Neuronal stem cell (in vitro differentiated cells): Measurements from ENCODE around the gene HOMER1.
"Not testable (repeated sequence)": the region's sequence is repeated elsewhere in the genome, so short reads cannot be mapped to it uniquely, and the experiment has no call there.

Experiments
- DNase-seq: peaks from one replicate; pipeline ENCODE4 v3.0.0-alpha.2; 2013; ENCODE audit warnings: low spot score
- H2AFZ ChIP-seq: one replicate; pipeline ENCODE4 v1.6.1; 2013; ENCODE audit warnings: mild to moderate bottlenecking, low read length, inconsistent platforms
- H2AK5ac ChIP-seq: 2 replicates; pipeline ENCODE4 v1.6.1; 2013; ENCODE audit warnings: low read depth, mild to moderate bottlenecking, inconsistent platforms, low read length, moderate library complexity, mixed read lengths
- H2BK120ac ChIP-seq: 2 replicates; pipeline ENCODE4 v1.6.1; 2013; ENCODE audit warnings: low read depth, mild to moderate bottlenecking, inconsistent platforms, low read length, moderate library complexity, mixed read lengths
- H2BK12ac ChIP-seq: one replicate; pipeline ENCODE4 v1.6.1; 2013; ENCODE audit warnings: low read length, inconsistent platforms
- H2BK15ac ChIP-seq: 2 replicates; pipeline ENCODE4 v1.6.1; 2013; ENCODE audit warnings: mild to moderate bottlenecking, low read length, inconsistent platforms, mixed read lengths
- H2BK5ac ChIP-seq: one replicate; pipeline ENCODE4 v1.6.1; 2013; ENCODE audit warnings: inconsistent platforms, mild to moderate bottlenecking, low read length, moderate library complexity
- H3K14ac ChIP-seq: one replicate; pipeline ENCODE4 v1.6.1; 2013; ENCODE audit warnings: low read length, inconsistent platforms
- H3K18ac ChIP-seq: 2 replicates; pipeline ENCODE4 v1.6.1; 2013; ENCODE audit warnings: low read length, inconsistent platforms
- H3K23ac ChIP-seq: 2 replicates; pipeline ENCODE4 v1.6.1; 2013; ENCODE audit warnings: low read depth, mild to moderate bottlenecking, mixed read lengths, low read length, inconsistent platforms; ENCODE audit not compliant: poor library complexity
- H3K27ac ChIP-seq: replicated peaks from 3 replicates; pipeline ENCODE4 v1.5.1; 2013; ENCODE audit warnings: low read length, inconsistent platforms
- H3K27me3 ChIP-seq, 3 experiments: 2 replicates each; pipeline ENCODE4 v1.6.1; 2013; ENCODE audit warnings: low read length in 3 of 3, mild to moderate bottlenecking in 2 of 3, inconsistent platforms in 1 of 3, low read depth in 1 of 3, mixed read lengths in 1 of 3, moderate library complexity in 1 of 3; ENCODE audit not compliant: control insufficient read depth in 3 of 3, insufficient read depth in 3 of 3
- H3K36me3 ChIP-seq, 2 donors: replicated peaks in 1 of 2; 2 replicates each; pipeline ENCODE4 v1.6.1; 2013; ENCODE audit warnings: low read length in 2 of 2; ENCODE audit not compliant: control insufficient read depth in 2 of 2, insufficient read depth in 2 of 2
- H3K4ac ChIP-seq: 2 replicates; pipeline ENCODE4 v1.6.1; 2013; ENCODE audit warnings: inconsistent platforms, mild to moderate bottlenecking, low read length, moderate library complexity
- H3K4me1 ChIP-seq, 2 donors: 1 replicate in 1 of 2; 2 replicates in 1 of 2; pipeline ENCODE4 v1.6.1; 2013; ENCODE audit warnings: low read length in 2 of 2, low read depth in 1 of 2; ENCODE audit not compliant: control insufficient read depth in 2 of 2, insufficient read depth in 1 of 2
- H3K4me2 ChIP-seq: one replicate; pipeline ENCODE4 v1.6.1; 2013; ENCODE audit warnings: mild to moderate bottlenecking, low read length, inconsistent platforms; ENCODE audit not compliant: insufficient read depth, poor library complexity, severe bottlenecking
- H3K4me3 ChIP-seq, 2 donors: 2 replicates each; pipeline ENCODE4 v1.5.1; 2013; ENCODE audit warnings: low read length in 2 of 2, mild to moderate bottlenecking in 2 of 2, inconsistent platforms in 1 of 2, moderate library complexity in 1 of 2
- H3K79me1 ChIP-seq: one replicate; pipeline ENCODE4 v1.6.1; 2013; ENCODE audit warnings: low read depth, mild to moderate bottlenecking, inconsistent platforms, low read length, moderate library complexity
- H3K9ac ChIP-seq: one replicate; pipeline ENCODE4 v1.6.1; 2013; ENCODE audit warnings: mild to moderate bottlenecking, low read depth, low read length, inconsistent platforms; ENCODE audit not compliant: poor library complexity
- H3K9me3 ChIP-seq, 2 donors: replicated peaks in 1 of 2; 2 replicates each; pipeline versions ENCODE3 to v1.6.1; 2013; ENCODE audit warnings: low read length in 2 of 2, mild to moderate bottlenecking in 2 of 2, inconsistent platforms in 1 of 2, low read depth in 1 of 2, mixed read lengths in 1 of 2, moderate library complexity in 1 of 2; ENCODE audit not compliant: control insufficient read depth in 2 of 2, insufficient read depth in 1 of 2
- H4K8ac ChIP-seq: one replicate; pipeline ENCODE4 v1.6.1; 2013; ENCODE audit warnings: low read depth, mild to moderate bottlenecking, inconsistent platforms, low read length, moderate library complexity
- H4K91ac ChIP-seq: one replicate; pipeline ENCODE4 v1.6.1; 2013; ENCODE audit warnings: low read length, low read depth, mild to moderate bottlenecking, inconsistent platforms; ENCODE audit not compliant: poor library complexity
- WGBS, 2 donors: extraction: QIAGEN DNeasy Blood & Tissue Kit; methylation state at CpG; one replicate each; pipeline ENCODE4 v1.1.7; 2013; ENCODE audit warnings: missing lambda C conversion rate in 2 of 2, mixed read lengths in 1 of 2; ENCODE audit not compliant: insufficient read length in 2 of 2, insufficient replicate concordance in 1 of 2; ENCODE audit errors: extremely low coverage in 2 of 2; 5-methylcytosine and 5-hydroxymethylcytosine counted together

The HOMER1 gene

GRCh38 chr5:79385126-79385525 is 128.8 kb downstream of the HOMER1 start:
- H3K9me3 ChIP-seq, result peaks cover 3 to 16% of the 10 kb centered on the region in 2 donors
- H3K4me2 ChIP-seq, H2BK15ac ChIP-seq, H3K4me1 ChIP-seq, H3K23ac ChIP-seq, H4K8ac ChIP-seq, H3K18ac ChIP-seq, H4K91ac ChIP-seq, H3K14ac ChIP-seq, H3K79me1 ChIP-seq, H2BK5ac ChIP-seq, H2AK5ac ChIP-seq, H2AFZ ChIP-seq, H3K4me3 ChIP-seq, H2BK12ac ChIP-seq, H2BK120ac ChIP-seq, DNase-seq, H3K27ac ChIP-seq, H3K9ac ChIP-seq, H3K4ac ChIP-seq, H3K27me3 ChIP-seq: not testable (repeated sequence)
- peaks cover 1 to 18% of the 10 kb centered on the region in 2 donors for H3K36me3 ChIP-seq

- H3K14ac ChIP-seq, result no peak overlapping the region
- H3K4me2 ChIP-seq, result no peak overlapping the region
- H2BK15ac ChIP-seq, result no peak overlapping the region
- no peak overlapping the region for H3K9ac ChIP-seq
- H3K18ac ChIP-seq, result no peak overlapping the region
- no peak overlapping the region for H3K23ac ChIP-seq
- no peak overlapping the region for H4K91ac ChIP-seq
- H2AFZ ChIP-seq, result no peak overlapping the region
- no peak overlapping the region for H4K8ac ChIP-seq
- DNase-seq, result no peak
- no peak overlapping the region for H2AK5ac ChIP-seq
- no peak overlapping the region for H3K4ac ChIP-seq
- H3K27ac ChIP-seq, result no peak overlapping the region
- peaks cover 0 to 1% of the 10 kb centered on the region in 2 donors for H3K4me1 ChIP-seq
- H3K79me1 ChIP-seq, result peaks cover 4% of the 10 kb centered on the region
- no peaks in the 10 kb centered on the region for H3K27me3 ChIP-seq
- H3K4me3 ChIP-seq, result no peak overlapping the region
- no peak overlapping the region for H2BK5ac ChIP-seq
- H3K36me3 ChIP-seq, result peaks cover 2 to 19% of the 10 kb centered on the region in 2 donors
- H2BK120ac ChIP-seq, result no peak overlapping the region
- no peak overlapping the region for H2BK12ac ChIP-seq
- H3K9me3 ChIP-seq, result peaks cover 3 to 12% of the 10 kb centered on the region in 2 donors
Observed at GRCh38 chr5:79378510-79379186, 135.3 kb downstream of the HOMER1 start.

GRCh38 chr5:79357398-79357797 is 156.5 kb downstream of the HOMER1 start:
- no peak overlapping the region for H3K27ac ChIP-seq
- no peaks in the 10 kb centered on the region for H3K4me1 ChIP-seq
- no peak overlapping the region for H4K91ac ChIP-seq
- no peak overlapping the region for H2BK120ac ChIP-seq
- no peaks in the 10 kb centered on the region for H3K79me1 ChIP-seq
- H3K23ac ChIP-seq, result no peak overlapping the region
- no peaks in the 10 kb centered on the region for H3K27me3 ChIP-seq
- H3K4me3 ChIP-seq, result no peak overlapping the region
- no peak overlapping the region for H2BK12ac ChIP-seq
- H3K9me3 ChIP-seq, result peaks cover 0 to 3% of the 10 kb centered on the region in 2 donors
- H3K4ac ChIP-seq, result no peak overlapping the region
- no peak overlapping the region for H2AK5ac ChIP-seq
- no peak overlapping the region for H4K8ac ChIP-seq
- WGBS, 2 donors, result no CpG with 5 or more reads among the region's 1 CpG
- no peak overlapping the region for H2AFZ ChIP-seq
- H3K9ac ChIP-seq, result no peak overlapping the region
- DNase-seq, result no peak
- H3K36me3 ChIP-seq, result no peaks in the 10 kb centered on the region
- H3K14ac ChIP-seq, result no peak overlapping the region
- H2BK5ac ChIP-seq, result no peak overlapping the region
- no peak overlapping the region for H3K4me2 ChIP-seq
- no peak overlapping the region for H3K18ac ChIP-seq
- no peak overlapping the region for H2BK15ac ChIP-seq

DNA sequence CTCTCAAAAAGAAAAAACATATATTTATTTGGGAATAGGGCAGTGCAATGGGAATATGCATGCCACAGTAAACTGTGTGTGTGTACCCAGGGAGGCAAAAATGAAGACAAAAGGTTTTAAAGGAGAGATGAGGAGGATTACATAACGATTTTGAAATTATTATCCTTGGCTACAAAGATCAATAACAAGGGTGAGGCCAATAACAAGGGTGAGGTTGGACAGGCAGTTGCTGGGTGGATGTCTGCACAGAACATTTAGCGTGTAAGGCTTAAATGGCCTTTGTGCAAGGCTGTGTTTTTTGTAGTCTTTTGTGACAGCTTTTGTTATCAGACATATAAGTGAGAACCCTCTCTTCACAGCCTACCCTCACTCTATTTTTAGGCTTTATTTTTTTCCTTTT is 164.1 kb downstream of the HOMER1 start:
- no peak overlapping the region for H3K23ac ChIP-seq
- H3K18ac ChIP-seq, result no peak overlapping the region
- no peak overlapping the region for H2AK5ac ChIP-seq
- no peak overlapping the region for H3K9ac ChIP-seq
- H2AFZ ChIP-seq, result no peak overlapping the region
- no CpG with 5 or more reads among the region's 2 CpGs for WGBS, 2 donors
- no peak overlapping the region for H4K91ac ChIP-seq
- no peaks in the 10 kb centered on the region for H3K27me3 ChIP-seq
- no peak overlapping the region for H2BK5ac ChIP-seq
- no peak overlapping the region for H3K4me3 ChIP-seq
- H3K4me2 ChIP-seq, result no peak overlapping the region
- DNase-seq, result no peak
- H2BK120ac ChIP-seq, result no peak overlapping the region
- no peak overlapping the region for H2BK12ac ChIP-seq
- no peak overlapping the region for H3K27ac ChIP-seq
- no peak overlapping the region for H3K14ac ChIP-seq
- no peaks in the 10 kb centered on the region for H3K4me1 ChIP-seq
- peaks cover 0 to 3% of the 10 kb centered on the region in 2 donors for H3K9me3 ChIP-seq
- no peaks in the 10 kb centered on the region for H3K79me1 ChIP-seq
- no peak overlapping the region for H3K4ac ChIP-seq
- H3K36me3 ChIP-seq, result no peaks in the 10 kb centered on the region
- no peak overlapping the region for H2BK15ac ChIP-seq
- no peak overlapping the region for H4K8ac ChIP-seq
